OCI-LY3 (cell line): ENCODE results near the gene PEPD.

Experiments
- H2AFZ ChIP-seq: fragments of 200-600, 300-600 bp; shearing (Covaris generic); 2 replicates; pipeline ENCODE4 v1.6.0; 2014; ENCODE audit warnings: antibody characterized with exemption, low read depth, low read length
- H3K27ac ChIP-seq: fragments of 200-600, 300-600 bp; sonication (generic); 2 replicates; pipeline ENCODE4 v1.5.1; 2014; ENCODE audit warnings: mild to moderate bottlenecking, low read length, moderate library complexity, mixed read lengths
- H3K27me3 ChIP-seq: fragments of 200-600, 300-600 bp; sonication (generic); 2 replicates; pipeline ENCODE4 v1.6.1; 2014; ENCODE audit warnings: low read depth, low read length, mixed read lengths
- H3K36me3 ChIP-seq: fragments of 200-600, 300-600 bp; sonication (generic); replicated peaks from 2 replicates; pipeline ENCODE3; 2014; ENCODE audit warnings: low read depth, low read length, mixed read lengths
- H3K4me1 ChIP-seq: fragments of 300-600, 200-600 bp; sonication (generic); 2 replicates; pipeline ENCODE4 v1.6.1; 2014; ENCODE audit warnings: low read length, mixed read lengths
- H3K4me2 ChIP-seq: fragments of 200-600, 300-600 bp; sonication (generic); 2 replicates; pipeline ENCODE4 v1.6.1; 2014; ENCODE audit warnings: low read length, mixed read lengths
- H3K4me3 ChIP-seq: fragments of 300-600, 200-600 bp; sonication (generic); 2 replicates; pipeline ENCODE4 v1.5.1; 2014; ENCODE audit warnings: antibody characterized with exemption, mild to moderate bottlenecking, low read length, moderate library complexity
- H3K79me2 ChIP-seq: fragments of 300-600, 200-600 bp; shearing (Covaris generic); 2 replicates; pipeline ENCODE4 v1.6.1; 2014; ENCODE audit warnings: mild to moderate bottlenecking, low read length, mixed read lengths
- H3K9ac ChIP-seq: fragments of 300-600, 200-600 bp; shearing (Covaris generic); 2 replicates; pipeline ENCODE4 v1.6.0; 2014; ENCODE audit warnings: mild to moderate bottlenecking, low read length, moderate library complexity
- H3K9me3 ChIP-seq: fragments of 200-600, 300-600 bp; shearing (Covaris generic); 2 replicates; pipeline ENCODE4 v1.6.1; 2014; ENCODE audit warnings: low read length, mixed read lengths; ENCODE audit not compliant: insufficient read depth
- H4K20me1 ChIP-seq: fragments of 200-600, 300-600 bp; sonication (generic); 2 replicates; pipeline ENCODE4 v1.6.1; 2016; ENCODE audit warnings: low read length, mixed read lengths; ENCODE audit not compliant: insufficient read depth
- CTCF ChIP-seq: fragments of 200-600, 300-600 bp; sonication (generic); IDR thresholded peaks from 2 replicates; pipeline ENCODE4 v1.5.1; 2014; ENCODE audit warnings: antibody characterized with exemption, low read length, low read depth
- EZH2phosphoT487 ChIP-seq: fragments of 200-600 bp; shearing (Covaris generic); IDR thresholded peaks from 2 replicates; pipeline ENCODE4 v1.6.1; 2018; ENCODE audit warnings: antibody characterized with exemption, mixed run types, low read depth

Gene PEPD

DNA sequence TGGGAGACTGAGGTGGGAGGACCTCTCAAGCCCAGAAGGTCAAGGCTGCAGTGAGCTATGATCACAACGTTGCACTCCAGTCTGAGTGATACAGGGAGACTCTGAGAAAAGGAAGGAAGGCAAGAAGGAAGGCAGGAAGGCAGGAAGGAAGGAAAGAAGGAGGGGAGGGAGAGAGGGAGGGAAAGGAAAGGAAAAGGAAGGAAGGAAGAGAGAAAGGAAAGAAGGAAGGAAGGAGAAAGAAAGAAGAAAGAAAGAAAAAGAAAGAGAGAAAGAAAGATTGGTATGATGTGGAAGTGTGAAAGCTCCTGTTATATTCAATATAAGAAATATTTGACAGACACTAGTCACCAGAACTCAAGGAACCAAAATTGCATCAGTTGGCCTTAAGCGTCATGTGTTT lies 180.6 kb downstream of the PEPD start:
- Histone ChIP-seq H2AFZ (no peak overlapping the region), H3K27ac (no peak overlapping the region), H3K36me3 (no peaks in the 10 kb centered on the region), H3K79me2 (no peaks in the 10 kb centered on the region), H3K4me3 (no peak overlapping the region), H3K4me1 (no peaks in the 10 kb centered on the region), H3K9me3 (no peaks in the 10 kb centered on the region), H3K27me3 (peaks cover 33% of the 10 kb centered on the region), H3K9ac (no peak overlapping the region), H3K4me2 (no peak overlapping the region), H4K20me1 (no peaks in the 10 kb centered on the region)
- TF ChIP-seq CTCF (no peak), EZH2phosphoT487 (no peak)

DNA sequence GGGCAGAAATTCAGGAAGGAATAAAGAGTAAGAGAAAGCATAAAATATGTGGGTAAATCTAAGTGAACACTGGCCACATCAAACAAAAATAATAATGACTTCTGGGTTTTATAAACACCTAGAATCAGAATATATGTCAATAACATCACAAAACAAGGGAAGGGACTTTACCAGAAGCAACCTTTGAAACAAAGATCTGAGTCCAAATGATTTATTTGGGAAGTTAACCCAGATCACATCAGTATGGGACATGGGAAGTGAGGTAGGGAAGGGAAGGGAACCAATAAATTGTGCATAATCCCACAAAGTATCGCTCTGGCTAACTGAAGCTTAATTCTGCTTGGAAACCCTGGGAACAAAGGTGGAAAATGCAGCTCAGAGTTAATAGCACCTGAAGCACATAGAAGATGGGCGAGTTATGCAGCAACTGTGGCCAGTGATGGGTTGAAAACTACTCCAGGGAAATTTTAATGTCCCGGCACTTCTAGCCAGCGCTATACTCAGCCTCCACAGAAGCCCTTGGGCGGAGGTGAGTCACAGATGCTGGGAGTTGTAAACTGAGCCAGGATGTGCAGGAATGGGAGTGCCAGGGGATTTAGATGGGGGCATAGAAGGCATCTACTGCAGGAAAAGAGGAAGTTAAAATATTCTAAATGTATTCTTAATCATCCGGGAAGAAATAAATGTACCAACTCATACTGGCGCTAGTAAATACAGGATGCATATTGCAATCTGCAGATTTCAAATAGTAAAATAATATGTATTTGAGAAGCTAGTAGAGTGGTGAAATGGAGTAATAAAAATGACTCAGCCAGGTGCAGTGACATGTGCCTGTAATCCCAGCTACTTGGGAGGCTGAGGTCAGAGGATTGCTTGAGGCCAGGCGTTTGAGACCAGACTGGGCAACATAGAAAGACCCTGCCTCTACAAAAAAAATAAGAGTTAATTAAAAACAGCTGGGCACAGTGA lies 182.3 kb downstream of the PEPD start:
- no peak overlapping the region for H3K9ac ChIP-seq
- peaks cover 21% of the 10 kb centered on the region for H3K27me3 ChIP-seq
- H3K4me2 ChIP-seq = no peak overlapping the region
- H3K4me3 ChIP-seq = no peak overlapping the region
- no peak overlapping the region for H3K27ac ChIP-seq
- H3K36me3 ChIP-seq = no peaks in the 10 kb centered on the region
- TF ChIP-seq EZH2phosphoT487 = no peak
- no peak for TF ChIP-seq CTCF
- no peaks in the 10 kb centered on the region for H3K9me3 ChIP-seq
- H2AFZ ChIP-seq = no peak overlapping the region
- no peaks in the 10 kb centered on the region for H4K20me1 ChIP-seq
- no peaks in the 10 kb centered on the region for H3K79me2 ChIP-seq
- no peaks in the 10 kb centered on the region for H3K4me1 ChIP-seq
